PC-3 (cell line): ENCODE measurements around the gene RHOH.

Experiments
- CTCF ChIP-seq: fragments of 300-600 bp; sonication (generic); conservative IDR thresholded peaks from 2 replicates; pipeline ENCODE4 v1.5.1; 2017; ENCODE audit warnings: antibody characterized with exemption, low read depth, mild to moderate bottlenecking, low read length
- EZH2 ChIP-seq: fragments of 300-600 bp; sonication (generic); IDR thresholded peaks from one replicate; pipeline ENCODE4 v1.6.1; 2017; ENCODE audit warnings: antibody characterized with exemption, mild to moderate bottlenecking, low read length; ENCODE audit not compliant: unreplicated experiment
- EZH2phosphoT487 ChIP-seq: fragments of 300-600 bp; sonication (generic); IDR thresholded peaks from 2 replicates; pipeline ENCODE4 v1.6.1; 2018; ENCODE audit warnings: mild to moderate bottlenecking, antibody characterized with exemption, low read length, borderline replicate concordance

GRCh38 chr4:40180356-40180755 is 16.5 kb upstream of the RHOH start:
- no peak for TF ChIP-seq CTCF
- no peak for TF ChIP-seq EZH2
- TF ChIP-seq EZH2phosphoT487 = no peak
